ENCODE measurements around the gene UBR4. TPM values are rescaled to one million over a fixed set of nuclear protein-coding genes. Genes with fewer than 3 reads are reported as not detected.

The UBR4 gene
- total and polyA plus RNA-seq, 9 donors: 59.2 to 94.1 (median 73.7) TPM

GRCh38 chr1:19101244-19101643 lies 108.8 kb downstream of the UBR4 start:
- WGBS (ENCODE audit: insufficient coverage): 85% methylated on average over 6 of the region's 8 CpGs
- H3K27ac ChIP-seq (ENCODE audit: low read length): no peak overlapping the region
- H3K9me3 ChIP-seq (replicated peaks; ENCODE audit: control insufficient read depth, low read depth, low read length): no peaks in the 10 kb centered on the region
- H3K4me1 ChIP-seq (ENCODE audit: control insufficient read depth, insufficient read depth, low read length): no peaks in the 10 kb centered on the region
- no peaks in the 10 kb centered on the region for H3K27me3 ChIP-seq (ENCODE audit: control insufficient read depth, insufficient read depth, low read length)
- peaks cover 79% of the 10 kb centered on the region for H3K36me3 ChIP-seq (ENCODE audit: control insufficient read depth, insufficient read depth, low read length)
- H3K4me3 ChIP-seq (ENCODE audit: low read length): no peak overlapping the region
- no peak for DNase-seq

GRCh38 chr1:19100028-19100427 lies 110.0 kb downstream of the UBR4 start:
- Histone ChIP-seq H3K4me3 (ENCODE audit: low read length) (no peak overlapping the region), H3K9me3 (replicated peaks; ENCODE audit: control insufficient read depth, low read depth, low read length) (no peaks in the 10 kb centered on the region), H3K27ac (ENCODE audit: low read length) (no peak overlapping the region), H3K27me3 (ENCODE audit: control insufficient read depth, insufficient read depth, low read length) (no peaks in the 10 kb centered on the region), H3K4me1 (ENCODE audit: control insufficient read depth, insufficient read depth, low read length) (no peaks in the 10 kb centered on the region), H3K36me3 (ENCODE audit: control insufficient read depth, insufficient read depth, low read length) (peaks cover 80% of the 10 kb centered on the region)
- no peak for DNase-seq
- 71% methylated on average over 3 of the region's 5 CpGs for WGBS (ENCODE audit: insufficient coverage)

GRCh38 chr1:19096990-19097389 lies 113.1 kb downstream of the UBR4 start:
- DNase-seq: no peak
- H3K4me3 ChIP-seq (ENCODE audit: low read length): no peak overlapping the region
- no peaks in the 10 kb centered on the region for H3K27me3 ChIP-seq (ENCODE audit: control insufficient read depth, insufficient read depth, low read length)
- no peaks in the 10 kb centered on the region for H3K9me3 ChIP-seq (replicated peaks; ENCODE audit: control insufficient read depth, low read depth, low read length)
- WGBS (ENCODE audit: insufficient coverage): 88% methylated on average over 2 of the region's 5 CpGs
- no peak overlapping the region for H3K27ac ChIP-seq (ENCODE audit: low read length)
- peaks cover 90% of the 10 kb centered on the region for H3K36me3 ChIP-seq (ENCODE audit: control insufficient read depth, insufficient read depth, low read length)
- peaks cover 9% of the 10 kb centered on the region for H3K4me1 ChIP-seq (ENCODE audit: control insufficient read depth, insufficient read depth, low read length)

- no peak overlapping the region for H3K27ac ChIP-seq (ENCODE audit: low read length)
- peaks cover 86% of the 10 kb centered on the region for H3K36me3 ChIP-seq (ENCODE audit: control insufficient read depth, insufficient read depth, low read length)
- H3K4me1 ChIP-seq (ENCODE audit: control insufficient read depth, insufficient read depth, low read length): peaks cover 11% of the 10 kb centered on the region
- no peaks in the 10 kb centered on the region for H3K9me3 ChIP-seq (replicated peaks; ENCODE audit: control insufficient read depth, low read depth, low read length)
- no peaks in the 10 kb centered on the region for H3K27me3 ChIP-seq (ENCODE audit: control insufficient read depth, insufficient read depth, low read length)
- no peak overlapping the region for H3K4me3 ChIP-seq (ENCODE audit: low read length)
- DNase-seq: peak; percentile 31
- WGBS (ENCODE audit: insufficient coverage): 38% methylated on average over 3 of the region's 7 CpGs
Measured at GRCh38 chr1:19096036-19096833, 113.8 kb downstream of the UBR4 start.

- 20% methylated on average over 1 of the region's 8 CpGs for WGBS (ENCODE audit: insufficient coverage)
- H3K27me3 ChIP-seq (ENCODE audit: control insufficient read depth, insufficient read depth, low read length): no peaks in the 10 kb centered on the region
- H3K36me3 ChIP-seq (ENCODE audit: control insufficient read depth, insufficient read depth, low read length): peaks cover 81% of the 10 kb centered on the region
- DNase-seq: peak; percentile 95
- H3K4me1 ChIP-seq (ENCODE audit: control insufficient read depth, insufficient read depth, low read length): peaks cover 41% of the 10 kb centered on the region
- H3K4me3 ChIP-seq (ENCODE audit: low read length): no peak overlapping the region
- peak overlapping the region; percentile 69 for H3K27ac ChIP-seq (ENCODE audit: low read length)
- no peaks in the 10 kb centered on the region for H3K9me3 ChIP-seq (replicated peaks; ENCODE audit: control insufficient read depth, low read depth, low read length)
Measured at GRCh38 chr1:19091196-19091953, 118.7 kb downstream of the UBR4 start.

GRCh38 chr1:19089524-19089923 lies 120.5 kb downstream of the UBR4 start:
- H3K36me3 ChIP-seq (ENCODE audit: control insufficient read depth, insufficient read depth, low read length): peaks cover 79% of the 10 kb centered on the region

GRCh38 chr1:19088717-19089442 lies 121.2 kb downstream of the UBR4 start:
- WGBS (ENCODE audit: insufficient coverage): 82% methylated on average over 10 of the region's 12 CpGs
- no peak for DNase-seq
- H3K9me3 ChIP-seq (replicated peaks; ENCODE audit: control insufficient read depth, low read depth, low read length): no peaks in the 10 kb centered on the region
- H3K4me1 ChIP-seq (ENCODE audit: control insufficient read depth, insufficient read depth, low read length): peaks cover 41% of the 10 kb centered on the region
- H3K36me3 ChIP-seq (ENCODE audit: control insufficient read depth, insufficient read depth, low read length): peaks cover 79% of the 10 kb centered on the region
- no peaks in the 10 kb centered on the region for H3K27me3 ChIP-seq (ENCODE audit: control insufficient read depth, insufficient read depth, low read length)
- H3K27ac ChIP-seq (ENCODE audit: low read length): no peak overlapping the region
- H3K4me3 ChIP-seq (ENCODE audit: low read length): no peak overlapping the region

More at GRCh38 chr1:19089524-19089923, 120.5 kb downstream of the UBR4 start:
- Histone ChIP-seq H3K27me3 (ENCODE audit: control insufficient read depth, insufficient read depth, low read length) (no peaks in the 10 kb centered on the region), H3K4me1 (ENCODE audit: control insufficient read depth, insufficient read depth, low read length) (peaks cover 41% of the 10 kb centered on the region), H3K4me3 (ENCODE audit: low read length) (no peak overlapping the region), H3K27ac (ENCODE audit: low read length) (no peak overlapping the region), H3K9me3 (replicated peaks; ENCODE audit: control insufficient read depth, low read depth, low read length) (no peaks in the 10 kb centered on the region)
- no peak for DNase-seq
- no CpG with 5 or more reads among the region's 4 CpGs for WGBS (ENCODE audit: insufficient coverage)

- no peak overlapping the region for H3K4me3 ChIP-seq (ENCODE audit: low read length)
- H3K27ac ChIP-seq (ENCODE audit: low read length): no peak overlapping the region
- no peak for DNase-seq
- H3K9me3 ChIP-seq (replicated peaks; ENCODE audit: control insufficient read depth, low read depth, low read length): no peaks in the 10 kb centered on the region
- H3K27me3 ChIP-seq (ENCODE audit: control insufficient read depth, insufficient read depth, low read length): no peaks in the 10 kb centered on the region
- H3K36me3 ChIP-seq (ENCODE audit: control insufficient read depth, insufficient read depth, low read length): peaks cover 79% of the 10 kb centered on the region
- H3K4me1 ChIP-seq (ENCODE audit: control insufficient read depth, insufficient read depth, low read length): peaks cover 41% of the 10 kb centered on the region
- WGBS (ENCODE audit: insufficient coverage): 91% methylated on average over 7 of the region's 9 CpGs
Measured at GRCh38 chr1:19087737-19088594, 122.1 kb downstream of the UBR4 start.

- H3K4me1 ChIP-seq (ENCODE audit: control insufficient read depth, insufficient read depth, low read length): peaks cover 34% of the 10 kb centered on the region
- no peaks in the 10 kb centered on the region for H3K27me3 ChIP-seq (ENCODE audit: control insufficient read depth, insufficient read depth, low read length)
- no peak for DNase-seq
- H3K36me3 ChIP-seq (ENCODE audit: control insufficient read depth, insufficient read depth, low read length): peaks cover 79% of the 10 kb centered on the region
- no peak overlapping the region for H3K27ac ChIP-seq (ENCODE audit: low read length)
- H3K9me3 ChIP-seq (replicated peaks; ENCODE audit: control insufficient read depth, low read depth, low read length): no peaks in the 10 kb centered on the region
- WGBS (ENCODE audit: insufficient coverage): 98% methylated on average over 5 of the region's 6 CpGs
- no peak overlapping the region for H3K4me3 ChIP-seq (ENCODE audit: low read length)
Measured at GRCh38 chr1:19087017-19087736, 122.9 kb downstream of the UBR4 start.

All from muscle of leg (tissue), 11 donors.